BE2C (cell line): ENCODE measurements around the gene KCNA10.

Experiments used
- DNase-seq: peaks from one replicate; pipeline ENCODE4 v3.0.0-alpha.2; 2020
- H3K27me3 ChIP-seq: fragments of 250-450 bp; sonication (Bioruptor Pico); 2 replicates; pipeline ENCODE4 v1.5.1; 2020; ENCODE audit warnings: mild to moderate bottlenecking
- H3K36me3 ChIP-seq: fragments of 250-450 bp; sonication (Bioruptor Pico); 2 replicates; pipeline ENCODE4 v1.5.1; 2020; ENCODE audit warnings: mild to moderate bottlenecking
- H3K4me1 ChIP-seq: fragments of 250-450 bp; sonication (Bioruptor Pico); 2 replicates; pipeline ENCODE4 v1.5.1; 2020
- H3K4me3 ChIP-seq: 2 replicates; pipeline ENCODE4 v1.5.1; 2011; ENCODE audit warnings: low read depth, low read length
- H3K9me3 ChIP-seq: fragments of 250-450 bp; sonication (Bioruptor Pico); 2 replicates; pipeline ENCODE4 v1.5.1; 2020
- TF ChIP-seq, protein P1 (sequence below): IDR thresholded peaks from 2 replicates; pipeline ENCODE4 v1.5.1; 2012; ENCODE audit warnings: mild to moderate bottlenecking, low read depth, low read length

KCNA10 gene

DNA sequence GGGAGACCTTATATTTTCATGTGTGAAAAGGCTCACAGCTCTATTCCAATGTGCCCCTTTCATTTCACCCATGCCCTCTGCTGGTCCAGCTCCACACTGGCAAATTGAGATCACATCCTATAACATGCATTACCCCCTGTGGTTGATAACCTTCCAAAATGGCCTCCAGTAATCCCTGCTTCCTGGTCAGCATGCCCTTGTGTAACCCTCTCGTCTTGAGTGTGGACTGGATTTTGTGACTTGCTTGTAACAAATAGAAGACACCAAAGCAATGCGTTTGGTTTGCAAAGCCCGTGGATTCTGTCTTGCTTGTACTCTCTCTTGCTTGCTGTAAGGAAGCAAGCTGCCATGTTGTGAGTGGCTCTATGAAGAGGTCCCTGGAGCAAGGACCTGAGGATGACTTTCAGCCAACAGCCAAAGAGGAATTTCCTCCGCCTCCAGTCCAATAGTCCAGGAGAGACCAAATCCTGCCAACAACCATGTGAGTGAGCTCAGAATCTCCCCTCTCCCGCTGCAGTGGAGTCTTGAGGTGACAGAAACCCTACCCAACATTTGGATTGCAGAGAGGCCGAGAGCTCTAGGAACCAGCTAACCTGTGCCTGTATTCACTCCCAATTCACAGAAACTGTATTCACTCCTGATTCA, 17.4 kb downstream of the KCNA10 start:
- Histone ChIP-seq H3K9me3 (no peaks in the 10 kb centered on the region), H3K27me3 (no peaks in the 10 kb centered on the region), H3K4me1 (no peaks in the 10 kb centered on the region), H3K4me3 (no peak overlapping the region), H3K36me3 (no peaks in the 10 kb centered on the region)
- DNase-seq = no peak
- TF ChIP-seq, protein P1, sequence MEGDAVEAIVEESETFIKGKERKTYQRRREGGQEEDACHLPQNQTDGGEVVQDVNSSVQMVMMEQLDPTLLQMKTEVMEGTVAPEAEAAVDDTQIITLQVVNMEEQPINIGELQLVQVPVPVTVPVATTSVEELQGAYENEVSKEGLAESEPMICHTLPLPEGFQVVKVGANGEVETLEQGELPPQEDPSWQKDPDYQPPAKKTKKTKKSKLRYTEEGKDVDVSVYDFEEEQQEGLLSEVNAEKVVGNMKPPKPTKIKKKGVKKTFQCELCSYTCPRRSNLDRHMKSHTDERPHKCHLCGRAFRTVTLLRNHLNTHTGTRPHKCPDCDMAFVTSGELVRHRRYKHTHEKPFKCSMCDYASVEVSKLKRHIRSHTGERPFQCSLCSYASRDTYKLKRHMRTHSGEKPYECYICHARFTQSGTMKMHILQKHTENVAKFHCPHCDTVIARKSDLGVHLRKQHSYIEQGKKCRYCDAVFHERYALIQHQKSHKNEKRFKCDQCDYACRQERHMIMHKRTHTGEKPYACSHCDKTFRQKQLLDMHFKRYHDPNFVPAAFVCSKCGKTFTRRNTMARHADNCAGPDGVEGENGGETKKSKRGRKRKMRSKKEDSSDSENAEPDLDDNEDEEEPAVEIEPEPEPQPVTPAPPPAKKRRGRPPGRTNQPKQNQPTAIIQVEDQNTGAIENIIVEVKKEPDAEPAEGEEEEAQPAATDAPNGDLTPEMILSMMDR = no peak

DNA sequence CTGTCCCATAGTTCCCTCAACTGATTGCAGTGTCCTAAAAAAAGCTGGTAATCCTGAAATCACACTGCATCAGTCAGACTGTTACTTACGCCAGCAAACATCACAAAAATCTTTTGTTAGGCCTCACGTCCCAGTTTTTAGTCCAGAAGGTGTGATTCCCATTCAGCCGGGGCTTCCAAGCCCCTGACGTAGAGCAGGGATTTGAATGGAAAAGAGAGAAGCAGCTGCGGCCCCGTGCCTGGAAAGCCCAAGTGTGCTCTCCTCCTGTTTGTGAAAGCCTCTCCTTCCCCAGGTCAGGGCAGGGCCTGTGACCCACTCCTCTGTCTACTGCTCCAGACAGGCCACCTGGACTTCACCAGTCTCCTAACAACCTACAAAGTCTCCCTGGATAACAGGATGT, 20.7 kb downstream of the KCNA10 start:
- no peaks in the 10 kb centered on the region for H3K27me3 ChIP-seq
- TF ChIP-seq, protein P1 = no peak
- H3K4me3 ChIP-seq = no peak overlapping the region
- H3K9me3 ChIP-seq = no peaks in the 10 kb centered on the region
- DNase-seq = no peak
- H3K4me1 ChIP-seq = no peaks in the 10 kb centered on the region
- no peaks in the 10 kb centered on the region for H3K36me3 ChIP-seq

DNA sequence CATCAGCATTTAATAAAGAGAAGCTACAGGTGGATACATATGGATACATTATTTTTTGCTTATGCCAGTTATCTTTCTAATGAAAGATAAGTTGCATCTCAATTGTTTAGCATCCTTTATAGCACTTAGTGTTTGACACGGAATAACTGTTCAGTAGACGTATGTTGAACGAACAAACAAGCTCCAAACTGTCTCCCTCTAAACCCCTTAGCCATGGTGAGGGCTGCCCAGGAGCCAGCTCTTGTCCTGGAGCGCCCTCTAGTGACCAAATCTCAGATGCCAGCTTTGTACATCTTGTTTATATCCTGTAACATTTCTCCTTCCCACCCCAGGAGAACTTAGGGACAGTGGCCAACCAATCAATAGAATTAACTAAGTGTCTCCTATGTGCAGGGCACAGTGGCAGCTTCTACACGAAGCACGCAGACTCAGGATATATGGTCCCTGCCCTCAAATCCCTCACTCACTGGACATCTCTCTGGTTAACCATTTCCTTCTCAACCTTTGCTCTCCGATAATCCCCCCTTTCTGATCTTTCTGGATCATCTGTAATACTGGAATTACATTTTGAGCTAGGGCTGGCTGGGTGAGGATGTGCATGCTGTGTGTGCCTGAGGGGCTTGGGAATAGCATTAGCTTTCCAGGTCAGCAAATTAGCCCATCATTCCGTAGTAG, 22.9 kb downstream of the KCNA10 start:
- Histone ChIP-seq H3K27me3 (no peaks in the 10 kb centered on the region), H3K36me3 (no peaks in the 10 kb centered on the region), H3K9me3 (no peaks in the 10 kb centered on the region), H3K4me3 (no peak overlapping the region), H3K4me1 (no peaks in the 10 kb centered on the region)
- TF ChIP-seq, protein P1 = peak; percentile 99
- DNase-seq = peak; percentile 83

DNA sequence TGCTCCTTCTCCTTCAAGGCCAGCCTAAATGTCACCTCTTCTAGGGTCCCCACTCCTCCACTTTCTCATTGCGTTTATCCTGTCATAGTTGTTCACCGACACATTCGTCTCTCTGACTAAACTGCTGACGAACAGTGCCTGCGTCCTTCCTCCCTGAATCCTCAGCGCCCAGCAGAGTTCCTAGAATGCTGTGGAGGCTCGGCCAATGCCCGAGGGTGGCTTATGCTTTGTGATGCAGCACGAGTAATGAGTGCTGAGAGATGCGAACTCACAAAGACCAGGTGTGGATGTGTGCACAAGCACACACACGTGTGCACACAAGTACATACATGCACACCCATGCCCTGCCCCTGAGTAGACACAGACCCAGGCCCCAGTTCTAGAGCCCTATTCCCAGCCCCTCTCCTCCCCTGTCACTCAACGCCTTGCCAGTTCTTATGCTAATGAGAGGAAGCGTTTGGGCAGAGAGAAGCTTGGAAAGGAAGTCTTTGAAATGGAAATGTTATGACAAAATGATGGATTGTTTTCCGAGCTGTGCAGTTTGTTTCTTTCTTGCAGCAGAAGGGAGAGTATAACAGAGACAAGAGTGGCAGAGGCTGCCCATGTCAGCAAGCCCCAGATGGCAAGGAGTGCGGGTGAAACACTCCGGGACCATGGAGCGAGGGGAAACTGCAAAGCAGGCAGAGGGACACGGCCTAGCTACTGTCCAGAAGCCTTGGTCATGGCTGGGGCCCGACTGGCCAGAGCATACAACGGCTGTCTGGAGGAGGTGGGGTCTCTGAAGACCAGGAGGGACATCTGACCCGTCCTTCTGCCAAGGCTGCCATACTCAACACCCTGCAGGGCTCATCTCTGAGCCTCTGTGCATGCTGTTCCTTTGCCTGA, 24.2 kb downstream of the KCNA10 start:
- TF ChIP-seq, protein P1 = no peak
- Histone ChIP-seq H3K4me3 (no peak overlapping the region), H3K36me3 (no peaks in the 10 kb centered on the region), H3K4me1 (no peaks in the 10 kb centered on the region), H3K9me3 (no peaks in the 10 kb centered on the region), H3K27me3 (no peaks in the 10 kb centered on the region)
- DNase-seq = no peak

DNA sequence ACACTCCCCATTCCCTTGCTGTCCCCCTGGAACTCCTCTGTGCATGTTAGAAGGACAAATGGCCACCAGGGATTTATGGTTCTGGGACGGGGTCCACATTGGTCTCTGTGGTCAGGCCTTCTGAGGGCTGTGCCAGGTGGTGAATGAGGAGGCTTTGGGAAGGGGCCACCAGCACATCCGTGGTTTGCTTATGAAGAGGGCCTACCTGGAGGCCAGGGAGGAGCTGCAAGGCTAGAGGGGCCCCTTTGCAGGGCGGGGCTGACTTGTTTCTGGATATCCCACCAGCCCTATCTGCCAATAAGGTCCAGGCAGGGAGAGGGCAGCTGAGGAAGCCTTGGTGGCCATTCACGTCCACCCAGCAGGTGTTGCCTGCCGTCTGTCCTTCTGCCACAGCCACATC, 24.9 kb downstream of the KCNA10 start:
- Histone ChIP-seq H3K4me1 (no peaks in the 10 kb centered on the region), H3K36me3 (no peaks in the 10 kb centered on the region), H3K4me3 (no peak overlapping the region), H3K9me3 (no peaks in the 10 kb centered on the region), H3K27me3 (no peaks in the 10 kb centered on the region)
- TF ChIP-seq, protein P1 = no peak
- no peak for DNase-seq
